HG02588 (cell line): ENCODE results near the gene CFL2.
"Not testable (repeated sequence)": the region's sequence is repeated elsewhere in the genome, so short reads cannot be mapped to it uniquely, and the experiment has no call there.

ENCODE experiments used
- ATAC-seq: cut with Tn5 transposase; IDR thresholded peaks from one replicate; pipeline ENCODE4 v1.9.1; 2021; ENCODE audit warnings: mild to moderate bottlenecking, moderate library complexity; ENCODE audit not compliant: unreplicated experiment

Gene CFL2

GRCh38 chr14:34714320-34715126 lies at the start of gene CFL2:
TSS of gene CFL2 (minus strand) at chr14:34714593. CDS start at chr14:34714540, 53 bp downstream.
- peak; percentile 86 for ATAC-seq

- no peak for ATAC-seq
Measured at GRCh38 chr14:34755215-34755614, 40.8 kb upstream of the CFL2 start.

GRCh38 chr14:34754687-34755086 lies 40.3 kb upstream of the CFL2 start:
- ATAC-seq = no peak

DNA sequence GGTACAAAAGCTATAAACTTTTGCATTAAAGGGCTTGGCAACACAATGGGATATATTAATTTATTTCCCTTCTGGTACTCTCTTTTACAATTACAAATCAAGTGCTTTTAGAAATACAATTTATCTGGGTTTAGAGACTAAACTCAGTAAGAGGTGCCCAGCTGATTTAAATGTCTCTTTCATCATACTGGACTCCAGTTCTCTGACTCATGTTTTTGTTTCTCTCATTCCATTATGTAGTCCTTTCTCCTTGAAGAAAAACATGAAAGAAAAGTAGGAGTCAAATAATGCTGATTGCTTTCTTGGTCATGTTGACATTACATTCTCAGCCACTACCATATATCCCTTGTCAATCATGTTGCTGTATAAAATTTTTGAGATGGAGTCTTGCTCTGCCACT lies 36.3 kb upstream of the CFL2 start:
- no peak for ATAC-seq

- no peak for ATAC-seq
Measured at GRCh38 chr14:34750233-34750632, 35.8 kb upstream of the CFL2 start.

GRCh38 chr14:34749408-34749807 lies 35.0 kb upstream of the CFL2 start:
- ATAC-seq = no peak

GRCh38 chr14:34742270-34743115 lies 28.1 kb upstream of the CFL2 start:
- ATAC-seq = no peak

DNA sequence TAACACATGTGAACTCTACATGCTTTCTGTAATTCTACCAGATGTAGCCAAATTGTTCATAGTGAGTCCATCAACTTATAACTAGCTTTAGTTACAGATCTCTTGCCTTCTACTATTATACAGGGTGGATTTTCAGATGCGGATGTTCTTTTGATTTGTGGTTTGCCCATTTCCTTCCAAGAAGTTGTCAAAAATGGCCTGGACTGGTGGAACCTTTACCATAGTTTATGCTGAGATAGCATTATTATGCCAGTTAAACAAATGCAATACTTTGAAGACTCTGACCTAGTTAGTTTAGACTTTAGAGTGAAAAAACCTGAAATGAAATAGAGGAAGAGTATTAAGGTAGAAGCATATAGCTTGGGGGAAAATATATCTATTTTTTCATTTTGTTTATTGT lies 27.4 kb upstream of the CFL2 start:
- ATAC-seq = no peak

GRCh38 chr14:34740139-34740538 lies 25.7 kb upstream of the CFL2 start:
- ATAC-seq = not testable (repeated sequence)

DNA sequence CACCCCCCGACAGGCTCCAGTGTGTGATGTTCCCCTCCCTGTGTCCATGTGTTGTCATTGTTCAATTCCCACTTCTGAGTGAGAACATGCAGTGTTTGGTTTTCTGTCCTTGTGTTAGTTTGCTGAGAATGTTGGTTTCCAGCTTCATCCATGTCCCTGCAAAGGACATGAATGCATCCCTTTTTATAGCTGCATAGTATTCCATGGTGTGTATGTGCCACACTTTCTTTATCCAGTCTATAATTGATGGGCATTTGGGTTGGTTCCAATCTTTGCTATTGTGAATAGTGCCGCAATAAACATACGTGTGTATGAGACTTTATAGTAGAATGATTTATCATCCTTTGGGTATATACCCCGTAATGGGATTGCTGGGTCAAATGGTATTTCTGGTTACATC lies 22.7 kb upstream of the CFL2 start:
- not testable (repeated sequence) for ATAC-seq

- no peak for ATAC-seq
Measured at GRCh38 chr14:34733245-34733644, 18.9 kb upstream of the CFL2 start.

- no peak for ATAC-seq
Measured at GRCh38 chr14:34732802-34733201, 18.4 kb upstream of the CFL2 start.

DNA sequence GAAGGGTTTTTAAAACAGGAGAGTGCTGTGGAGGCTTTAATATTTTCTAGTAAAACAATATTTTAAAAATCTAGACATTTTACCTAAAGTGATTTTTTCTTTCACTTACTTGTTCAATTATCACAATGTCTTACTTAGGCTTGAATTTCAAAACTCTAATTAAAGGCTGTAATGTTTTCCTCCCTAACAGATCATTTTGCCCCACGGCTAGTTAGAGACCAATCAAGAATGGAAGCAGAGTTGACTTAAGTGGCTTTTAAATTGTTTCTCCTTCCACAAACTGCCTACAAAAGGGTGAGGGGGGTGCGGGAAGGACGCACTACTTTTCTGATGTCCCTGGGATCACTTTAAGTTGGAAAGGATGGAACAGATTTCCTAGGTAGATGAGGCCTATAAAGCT lies 9.5 kb upstream of the CFL2 start:
- ATAC-seq = no peak

- no peak for ATAC-seq
Measured at GRCh38 chr14:34722723-34723545, 8.5 kb upstream of the CFL2 start.

DNA sequence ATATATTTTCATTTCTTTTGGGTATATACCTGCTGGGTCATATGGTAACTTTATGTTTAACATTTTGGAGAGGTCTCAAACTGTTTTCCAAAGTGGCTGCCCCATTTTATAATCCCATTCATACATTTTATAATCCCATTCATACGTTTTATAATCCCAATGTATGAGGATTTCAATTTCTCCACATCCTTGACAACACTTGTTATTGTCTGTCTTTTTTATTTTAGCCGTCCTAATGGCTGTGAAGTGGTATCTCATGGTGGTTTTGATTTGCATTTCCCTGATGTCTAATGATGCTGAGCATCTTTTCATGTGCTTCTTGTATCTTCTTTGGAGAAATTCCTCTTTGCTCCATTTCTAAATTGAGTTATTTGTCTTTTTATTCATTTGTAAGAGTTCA lies 6.7 kb upstream of the CFL2 start:
- ATAC-seq = no peak

DNA sequence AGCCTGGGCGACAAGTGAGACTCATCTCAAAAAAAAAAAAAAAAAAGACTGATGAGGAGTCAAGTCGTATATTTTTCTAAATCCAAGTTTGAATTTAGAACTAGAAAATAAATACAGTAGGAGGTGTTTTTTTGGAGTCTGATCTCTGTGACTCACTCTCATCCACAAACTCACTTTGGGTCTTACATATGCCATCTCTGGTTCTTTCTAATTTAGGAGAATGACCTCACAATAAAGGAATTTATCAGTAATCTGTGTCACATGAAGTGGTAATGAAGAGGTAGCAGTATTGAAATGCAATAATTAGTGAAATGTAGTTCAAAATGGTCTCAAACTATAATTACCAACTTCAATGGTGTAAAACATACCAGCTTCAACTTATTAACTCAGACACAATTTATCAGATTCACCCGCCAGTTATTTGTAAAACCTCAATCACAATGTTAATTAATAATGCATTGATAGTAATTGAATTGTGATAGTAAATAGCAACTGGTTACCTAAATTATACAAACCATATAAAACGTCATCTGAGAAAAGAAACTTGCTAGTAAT lies 4.4 kb upstream of the CFL2 start:
- no peak for ATAC-seq

DNA sequence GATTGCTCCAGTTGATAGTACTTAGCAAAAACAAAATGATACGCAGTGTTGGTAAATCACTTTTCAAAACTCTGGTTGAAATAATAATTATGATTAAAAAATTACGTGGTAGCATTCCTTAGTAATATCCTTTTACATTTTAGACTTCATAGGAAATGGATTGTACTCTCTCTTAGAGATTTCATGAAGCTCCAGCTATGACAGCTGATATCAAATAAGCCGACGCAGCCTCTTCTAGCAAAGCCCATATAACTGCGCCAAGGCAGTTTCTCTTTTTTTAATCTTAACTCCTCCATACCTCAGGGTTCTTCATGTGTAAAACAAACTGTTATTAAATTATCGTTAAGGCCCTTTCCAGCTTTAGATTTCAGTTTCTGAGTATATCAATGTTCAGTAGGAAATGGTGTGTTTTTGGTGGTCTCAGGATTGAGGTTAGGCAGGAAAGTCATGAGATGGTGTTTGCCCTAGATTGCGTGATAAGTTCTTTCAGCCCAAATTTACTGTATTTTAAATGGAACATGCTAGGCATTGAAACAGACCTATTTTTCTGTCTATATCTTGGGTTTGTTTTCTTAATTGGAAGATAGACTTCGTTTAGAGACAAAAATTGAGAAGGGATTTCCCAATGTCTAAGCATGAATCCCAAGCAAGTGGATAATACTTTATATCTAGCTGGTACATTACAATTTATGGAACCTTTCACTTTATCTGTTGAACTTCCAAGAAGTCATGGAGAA lies 902 bp upstream of the CFL2 start:
- ATAC-seq = no peak

DNA sequence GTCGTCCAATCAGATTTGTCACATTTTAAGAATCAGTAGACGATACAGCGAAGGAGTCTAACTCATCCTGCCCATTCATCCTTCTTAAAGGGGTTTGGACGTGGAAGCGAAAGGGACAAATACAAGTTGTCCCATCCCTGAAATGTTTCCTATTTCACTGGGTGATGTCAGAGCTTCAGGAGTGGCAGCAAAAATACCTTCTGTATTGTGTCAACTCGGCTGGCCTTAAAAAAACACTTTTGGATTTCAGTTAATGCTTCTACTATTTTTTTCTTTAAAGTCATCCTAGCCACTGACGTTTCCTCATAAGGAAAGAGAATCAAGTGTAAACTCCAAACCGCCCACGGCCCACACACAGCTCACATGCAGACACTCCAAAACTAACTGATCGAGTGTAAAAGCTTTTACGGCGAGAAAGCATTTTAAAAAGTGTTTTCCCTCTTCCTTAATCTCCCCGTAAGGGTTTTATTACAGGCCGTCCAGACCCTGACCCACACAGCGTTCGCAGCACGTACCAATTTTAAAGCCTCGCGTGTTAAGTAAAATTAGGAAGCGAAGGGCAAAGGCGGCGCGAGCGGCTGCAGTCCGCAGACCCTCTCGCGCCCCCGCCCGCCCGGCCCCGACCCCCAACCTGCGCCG lies 593 bp downstream of the CFL2 start:
- peak; percentile 1 for ATAC-seq

DNA sequence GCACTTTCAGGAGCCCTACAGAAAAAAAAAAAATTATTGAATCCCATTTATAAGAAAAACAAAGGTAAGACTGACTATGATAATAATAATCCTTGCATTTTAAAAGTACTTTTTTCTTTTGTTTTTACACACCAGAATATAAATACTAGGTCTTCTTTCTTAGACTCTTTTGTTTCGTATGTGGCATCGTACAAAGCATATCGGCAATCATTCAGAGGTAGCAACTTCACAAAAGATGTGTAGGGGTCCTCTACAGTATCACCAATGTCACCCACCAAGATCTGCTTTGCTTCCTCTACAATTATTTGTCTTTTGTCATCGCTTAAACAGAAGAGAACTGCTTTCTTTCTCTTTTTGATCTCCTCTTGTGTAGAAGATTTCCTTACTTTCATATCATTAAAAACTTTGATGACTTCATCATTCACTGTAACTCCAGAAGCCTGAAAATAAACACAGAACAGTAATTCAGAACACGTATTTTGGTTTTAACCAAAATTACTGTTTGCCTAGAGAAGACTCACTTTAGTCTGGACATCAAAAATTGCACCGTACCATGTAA lies 1.2 kb downstream of the CFL2 start:
- no peak for ATAC-seq
